Measurements from ENCODE around the gene MUS81.

GRCh38 chr11:65915101-65915820, 55.0 kb downstream of the MUS81 start:
- TF ChIP-seq, protein P1, sequence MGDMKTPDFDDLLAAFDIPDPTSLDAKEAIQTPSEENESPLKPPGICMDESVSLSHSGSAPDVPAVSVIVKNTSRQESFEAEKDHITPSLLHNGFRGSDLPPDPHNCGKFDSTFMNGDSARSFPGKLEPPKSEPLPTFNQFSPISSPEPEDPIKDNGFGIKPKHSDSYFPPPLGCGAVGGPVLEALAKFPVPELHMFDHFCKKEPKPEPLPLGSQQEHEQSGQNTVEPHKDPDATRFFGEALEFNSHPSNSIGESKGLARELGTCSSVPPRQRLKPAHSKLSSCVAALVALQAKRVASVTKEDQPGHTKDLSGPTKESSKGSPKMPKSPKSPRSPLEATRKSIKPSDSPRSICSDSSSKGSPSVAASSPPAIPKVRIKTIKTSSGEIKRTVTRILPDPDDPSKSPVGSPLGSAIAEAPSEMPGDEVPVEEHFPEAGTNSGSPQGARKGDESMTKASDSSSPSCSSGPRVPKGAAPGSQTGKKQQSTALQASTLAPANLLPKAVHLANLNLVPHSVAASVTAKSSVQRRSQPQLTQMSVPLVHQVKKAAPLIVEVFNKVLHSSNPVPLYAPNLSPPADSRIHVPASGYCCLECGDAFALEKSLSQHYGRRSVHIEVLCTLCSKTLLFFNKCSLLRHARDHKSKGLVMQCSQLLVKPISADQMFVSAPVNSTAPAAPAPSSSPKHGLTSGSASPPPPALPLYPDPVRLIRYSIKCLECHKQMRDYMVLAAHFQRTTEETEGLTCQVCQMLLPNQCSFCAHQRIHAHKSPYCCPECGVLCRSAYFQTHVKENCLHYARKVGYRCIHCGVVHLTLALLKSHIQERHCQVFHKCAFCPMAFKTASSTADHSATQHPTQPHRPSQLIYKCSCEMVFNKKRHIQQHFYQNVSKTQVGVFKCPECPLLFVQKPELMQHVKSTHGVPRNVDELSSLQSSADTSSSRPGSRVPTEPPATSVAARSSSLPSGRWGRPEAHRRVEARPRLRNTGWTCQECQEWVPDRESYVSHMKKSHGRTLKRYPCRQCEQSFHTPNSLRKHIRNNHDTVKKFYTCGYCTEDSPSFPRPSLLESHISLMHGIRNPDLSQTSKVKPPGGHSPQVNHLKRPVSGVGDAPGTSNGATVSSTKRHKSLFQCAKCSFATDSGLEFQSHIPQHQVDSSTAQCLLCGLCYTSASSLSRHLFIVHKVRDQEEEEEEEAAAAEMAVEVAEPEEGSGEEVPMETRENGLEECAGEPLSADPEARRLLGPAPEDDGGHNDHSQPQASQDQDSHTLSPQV (IDR thresholded peaks at IDR 0.05): no peak
- TF ChIP-seq POLR2A (IDR thresholded peaks at IDR 0.05; ENCODE audit: low read depth, low read length) (peak; percentile 24; the same call in 1 of the 2 replicates), SP1 (IDR thresholded peaks at IDR 0.05; ENCODE audit: low read depth, low read length) (no peak), TAF1 (IDR thresholded peaks at IDR 0.05; ENCODE audit: borderline replicate concordance, low read depth, low read length) (no peak)
- TF ChIP-seq, protein P2, sequence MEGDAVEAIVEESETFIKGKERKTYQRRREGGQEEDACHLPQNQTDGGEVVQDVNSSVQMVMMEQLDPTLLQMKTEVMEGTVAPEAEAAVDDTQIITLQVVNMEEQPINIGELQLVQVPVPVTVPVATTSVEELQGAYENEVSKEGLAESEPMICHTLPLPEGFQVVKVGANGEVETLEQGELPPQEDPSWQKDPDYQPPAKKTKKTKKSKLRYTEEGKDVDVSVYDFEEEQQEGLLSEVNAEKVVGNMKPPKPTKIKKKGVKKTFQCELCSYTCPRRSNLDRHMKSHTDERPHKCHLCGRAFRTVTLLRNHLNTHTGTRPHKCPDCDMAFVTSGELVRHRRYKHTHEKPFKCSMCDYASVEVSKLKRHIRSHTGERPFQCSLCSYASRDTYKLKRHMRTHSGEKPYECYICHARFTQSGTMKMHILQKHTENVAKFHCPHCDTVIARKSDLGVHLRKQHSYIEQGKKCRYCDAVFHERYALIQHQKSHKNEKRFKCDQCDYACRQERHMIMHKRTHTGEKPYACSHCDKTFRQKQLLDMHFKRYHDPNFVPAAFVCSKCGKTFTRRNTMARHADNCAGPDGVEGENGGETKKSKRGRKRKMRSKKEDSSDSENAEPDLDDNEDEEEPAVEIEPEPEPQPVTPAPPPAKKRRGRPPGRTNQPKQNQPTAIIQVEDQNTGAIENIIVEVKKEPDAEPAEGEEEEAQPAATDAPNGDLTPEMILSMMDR (IDR thresholded peaks at IDR 0.05 in 2 of 3, conservative IDR thresholded peaks at IDR 0.05 in 1 of 3; ENCODE audit: control insufficient read depth in 2 of 3, extremely low read depth in 1 of 3, insufficient read depth in 1 of 3, low read depth in 3 of 3, low read length in 3 of 3): no peak
